RWPE1 (cell line): ENCODE data around the gene ATP8B4.

Experiments used
- CTCF ChIA-PET: fragments of 350-600 bp; sonication (Branson Sonifier 250); formaldehyde crosslinking; extraction: SDS; loops from one replicate; lab custom pipeline; 2021; lab: Yijun Ruan, JAX
- POLR2A ChIA-PET: fragments of 400-600 bp; formaldehyde crosslinking; extraction: SDS; loops from one replicate; lab custom pipeline; 2020; ENCODE audit warnings: antibody characterized with exemption; ENCODE audit not compliant: low non-redundant PET; lab: Yijun Ruan, JAX
- DNase-seq: peaks from one replicate; pipeline ENCODE4 v3.0.0; 2012; ENCODE audit warnings: low spot score
- H3K27ac ChIP-seq: fragments of 450-650 bp; 2 replicates; pipeline ENCODE4 v1.5.1; 2017
- CTCF ChIP-seq: fragments of 450-650 bp; conservative IDR thresholded peaks from 2 replicates; pipeline ENCODE4 v1.5.1; 2017; ENCODE audit warnings: low read depth, mild to moderate bottlenecking

The ATP8B4 gene

GRCh38 chr15:49843725-49844124 is 275.3 kb downstream of the ATP8B4 start:
- CTCF ChIA-PET: no interaction called here
- DNase-seq: no peak
- no peak for TF ChIP-seq CTCF
- H3K27ac ChIP-seq: no peak overlapping the region
- POLR2A ChIA-PET: no interaction called here

- no peak for TF ChIP-seq CTCF
- DNase-seq: no peak
- CTCF ChIA-PET: no interaction called here
- POLR2A ChIA-PET: no interaction called here
- no peak overlapping the region for H3K27ac ChIP-seq
Observed at GRCh38 chr15:49842031-49842730, 276.9 kb downstream of the ATP8B4 start.

- POLR2A ChIA-PET: no interaction called here
- no peak for TF ChIP-seq CTCF
- no peak overlapping the region for H3K27ac ChIP-seq
- no peak for DNase-seq
- CTCF ChIA-PET: no interaction called here
Observed at GRCh38 chr15:49832511-49832910, 286.5 kb downstream of the ATP8B4 start.

- TF ChIP-seq CTCF: no peak
- ChIA-PET POLR2A (no interaction called here), CTCF (no interaction called here)
- no peak overlapping the region for H3K27ac ChIP-seq
- peak; percentile 13 for DNase-seq
Observed at GRCh38 chr15:49831206-49831965, 287.6 kb downstream of the ATP8B4 start.

- POLR2A ChIA-PET: no interaction called here
- CTCF ChIA-PET: interaction anchor here (0.7 kb wide), 1 partner anchor 514 kb away, joined by 3 read pairs; no protein-coding TSS in a partner anchor
- no peak for TF ChIP-seq CTCF
- no peak for DNase-seq
- no peak overlapping the region for H3K27ac ChIP-seq
Observed at GRCh38 chr15:49830391-49830790, 288.6 kb downstream of the ATP8B4 start.

GRCh38 chr15:49827311-49827710 is 291.7 kb downstream of the ATP8B4 start:
- no peak overlapping the region for H3K27ac ChIP-seq
- CTCF ChIA-PET: no interaction called here
- DNase-seq: no peak
- no peak for TF ChIP-seq CTCF
- POLR2A ChIA-PET: no interaction called here
